H1 (cell line): ENCODE results near the gene PET100. TPM values are rescaled to one million over a fixed set of nuclear protein-coding genes. Genes with fewer than 3 reads are reported as not detected.

ENCODE experiments used
- CTCF ChIA-PET: fragments of 300-600 bp; sonication (Branson Sonifier 250); formaldehyde crosslinking; loops from one replicate; lab custom pipeline; 2021; ENCODE audit not compliant: partially characterized antibody; lab: Charles Lee
- POLR2A ChIA-PET: fragments of 300-600 bp; sonication (Branson Sonifier 250); formaldehyde crosslinking; loops from one replicate; lab custom pipeline; 2021; ENCODE audit warnings: inconsistent platforms; ENCODE audit not compliant: partially characterized antibody; lab: Charles Lee
- DNase-seq, 2 experiments: peaks; one replicate each; pipeline versions ENCODE4 v3.0.0 to v3.0.0-alpha.2; 2010 to 2022; ENCODE audit warnings: low spot score in 2 of 2, low read depth in 1 of 2, mixed read lengths in 1 of 2
- FAIRE-seq: peaks from 2 replicates; lab custom pipeline; 2011; peaks lifted over from hg19 to GRCh38; lab: Jason Lieb, UNC
- H2AFZ ChIP-seq: 2 replicates; pipeline ENCODE4 v1.8.1; 2012; ENCODE audit warnings: low read length, inconsistent platforms
- H2AK5ac ChIP-seq: 2 replicates; pipeline ENCODE4 v1.6.1; 2013; ENCODE audit warnings: low read depth, low read length
- H2BK120ac ChIP-seq: replicated peaks from 2 replicates; pipeline ENCODE3; 2013; ENCODE audit warnings: low read depth, low read length, inconsistent platforms
- H2BK12ac ChIP-seq: 2 replicates; pipeline ENCODE4 v1.6.1; 2013; ENCODE audit warnings: low read depth, low read length
- H2BK15ac ChIP-seq: 2 replicates; pipeline ENCODE4 v1.6.1; 2013; ENCODE audit warnings: low read length
- H2BK20ac ChIP-seq: 2 replicates; pipeline ENCODE4 v1.6.1; 2013; ENCODE audit warnings: low read length
- H2BK5ac ChIP-seq: 2 replicates; pipeline ENCODE4 v1.6.1; 2013; ENCODE audit warnings: low read depth, low read length
- H3K14ac ChIP-seq: 2 replicates; pipeline ENCODE4 v1.6.1; 2013; ENCODE audit warnings: inconsistent platforms; ENCODE audit not compliant: insufficient read length
- H3K18ac ChIP-seq: 2 replicates; pipeline ENCODE4 v1.6.1; 2013; ENCODE audit warnings: low read length; ENCODE audit errors: extremely low read depth
- H3K23ac ChIP-seq: 2 replicates; pipeline ENCODE4 v1.6.1; 2013; ENCODE audit warnings: inconsistent platforms; ENCODE audit not compliant: insufficient read length
- H3K23me2 ChIP-seq: 2 replicates; pipeline ENCODE4 v1.6.1; 2013; ENCODE audit warnings: low read depth, low read length
- H3K27ac ChIP-seq: 2 replicates; pipeline ENCODE4 v1.6.1; 2011; ENCODE audit warnings: low read depth, low read length, inconsistent platforms
- H3K27me3 ChIP-seq, 4 experiments: replicated peaks in 1 of 4; 1 replicate in 1 of 4; 2 replicates in 3 of 4; pipeline versions ENCODE4 v1.6.1 to v1.8.1; 2011 to 2013; ENCODE audit warnings: low read length in 3 of 4, mild to moderate bottlenecking in 3 of 4, inconsistent platforms in 2 of 4, mixed read lengths in 2 of 4, moderate library complexity in 1 of 4; ENCODE audit not compliant: control insufficient read depth in 3 of 4, insufficient read depth in 3 of 4; ENCODE audit errors: extremely low read depth in 1 of 4
- H3K36me3 ChIP-seq, 4 experiments: 2 replicates each; pipeline versions ENCODE4 v1.6.1 to v1.8.1; 2011 to 2013; ENCODE audit warnings: mild to moderate bottlenecking in 4 of 4, low read length in 3 of 4, moderate library complexity in 2 of 4, control low read depth in 1 of 4, inconsistent platforms in 1 of 4; ENCODE audit not compliant: insufficient read depth in 4 of 4, control insufficient read depth in 2 of 4
- H3K4ac ChIP-seq: replicated peaks from 2 replicates; pipeline ENCODE3; 2013; ENCODE audit warnings: low read length, low read depth, mixed read lengths, inconsistent platforms; ENCODE audit not compliant: insufficient read length
- H3K4me1 ChIP-seq, 4 experiments: replicated peaks in 1 of 4; 1 replicate in 1 of 4; 2 replicates in 3 of 4; pipeline versions ENCODE4 v1.6.1 to v1.8.1; 2011 to 2013; ENCODE audit warnings: low read length in 3 of 4, inconsistent platforms in 2 of 4, mixed read lengths in 1 of 4; ENCODE audit not compliant: insufficient read depth in 4 of 4, control insufficient read depth in 3 of 4
- H3K4me2 ChIP-seq, 2 experiments: 2 replicates each; pipeline versions ENCODE4 v1.6.1 to v1.8.1; 2011 to 2013; ENCODE audit warnings: low read depth in 2 of 2, low read length in 2 of 2, control low read depth in 1 of 2, inconsistent platforms in 1 of 2, mild to moderate bottlenecking in 1 of 2; ENCODE audit not compliant: insufficient read depth in 1 of 2
- H3K4me3 ChIP-seq, 4 experiments: fragments of 200-600, 300-600 bp in 1 of 4; sonication (generic), shearing (Covaris generic), sonication (Bioruptor Twin) in 1 of 4; 2 replicates each; pipeline versions ENCODE4 v1.5.1 to v1.8.1; 2011 to 2016; ENCODE audit warnings: low read length in 4 of 4, low read depth in 3 of 4, control low read depth in 2 of 4, inconsistent platforms in 2 of 4, mild to moderate bottlenecking in 2 of 4, mixed read lengths in 1 of 4, moderate library complexity in 1 of 4; ENCODE audit not compliant: insufficient read depth in 2 of 4; ENCODE audit errors: extremely low read depth in 1 of 4
- H3K56ac ChIP-seq: replicated peaks from 2 replicates; pipeline ENCODE3; 2013; ENCODE audit warnings: low read depth, mild to moderate bottlenecking, mixed read lengths, low read length, inconsistent platforms; ENCODE audit not compliant: insufficient read length
- H3K79me1 ChIP-seq: 2 replicates; pipeline ENCODE4 v1.6.1; 2013; ENCODE audit warnings: low read depth, low read length, control low read depth
- H3K79me2 ChIP-seq, 2 experiments: 2 replicates each; pipeline versions ENCODE4 v1.6.1 to v1.8.1; 2012 to 2013; ENCODE audit warnings: low read length in 2 of 2, mild to moderate bottlenecking in 2 of 2, inconsistent platforms in 1 of 2; ENCODE audit not compliant: insufficient read depth in 2 of 2, control insufficient read depth in 1 of 2
- H3K9ac ChIP-seq, 4 experiments: replicated peaks in 1 of 4; 1 replicate in 1 of 4; 2 replicates in 3 of 4; pipeline versions ENCODE4 v1.6.1 to v1.8.1; 2011 to 2013; ENCODE audit warnings: low read depth in 3 of 4, low read length in 3 of 4, control low read depth in 2 of 4, mild to moderate bottlenecking in 2 of 4, moderate library complexity in 2 of 4, inconsistent platforms in 1 of 4; ENCODE audit errors: extremely low read depth in 1 of 4
- H3K9me3 ChIP-seq, 2 experiments: 2 replicates each; pipeline versions ENCODE4 v1.6.1 to v1.8.1; 2012 to 2013; ENCODE audit warnings: mild to moderate bottlenecking in 2 of 2, moderate library complexity in 2 of 2, control low read depth in 1 of 2, inconsistent platforms in 1 of 2, low read depth in 1 of 2, low read length in 1 of 2, mixed read lengths in 1 of 2; ENCODE audit not compliant: insufficient read depth in 2 of 2
- H4K20me1 ChIP-seq, 2 experiments: replicated peaks in 1 of 2; 2 replicates each; pipeline versions ENCODE3 to v1.8.1; 2011 to 2013; ENCODE audit warnings: inconsistent platforms in 2 of 2, low read length in 2 of 2, mild to moderate bottlenecking in 1 of 2; ENCODE audit not compliant: insufficient read depth in 2 of 2, control insufficient read depth in 1 of 2
- H4K5ac ChIP-seq: 2 replicates; pipeline ENCODE4 v1.6.1; 2013; ENCODE audit warnings: low read length, low read depth, mixed read lengths, inconsistent platforms; ENCODE audit not compliant: insufficient read length
- H4K8ac ChIP-seq: 2 replicates; pipeline ENCODE4 v1.8.0; 2013; ENCODE audit warnings: mild to moderate bottlenecking, moderate library complexity, low read length, inconsistent platforms; ENCODE audit not compliant: insufficient read depth; ENCODE audit errors: extremely low read depth
- H4K91ac ChIP-seq: replicated peaks from 2 replicates; pipeline ENCODE3; 2013; ENCODE audit warnings: low read length, mixed read lengths, inconsistent platforms; ENCODE audit not compliant: insufficient read length
- CHD1 ChIP-seq: IDR thresholded peaks from 2 replicates; pipeline ENCODE4 v1.6.1; 2012; ENCODE audit warnings: low read depth, low read length, improper control_type of control experiment
- CREB1 ChIP-seq: IDR thresholded peaks from 2 replicates; pipeline ENCODE4 v1.6.1; 2012; ENCODE audit warnings: inconsistent platforms
- EZH2 ChIP-seq: fragments of 200-600 bp; sonication (generic); IDR thresholded peaks from 2 replicates; pipeline ENCODE4 v1.7.1; 2012; ENCODE audit warnings: low read depth, mild to moderate bottlenecking, moderate library complexity, low read length, inconsistent platforms; ENCODE audit not compliant: severe bottlenecking
- HDAC2 ChIP-seq, 2 experiments: fragments of 300-600 bp in 1 of 2; sonication (generic) in 1 of 2; IDR thresholded peaks; 2 replicates each; pipeline ENCODE4 v1.6.1; 2011 to 2012; ENCODE audit warnings: low read depth in 2 of 2, low read length in 2 of 2, mild to moderate bottlenecking in 2 of 2, moderate library complexity in 2 of 2, borderline replicate concordance in 1 of 2, inconsistent platforms in 1 of 2
- KDM4A ChIP-seq: IDR thresholded peaks from one replicate; pipeline ENCODE4 v1.7.1; 2012; ENCODE audit warnings: low read depth, mild to moderate bottlenecking, moderate library complexity, low read length, inconsistent platforms; ENCODE audit not compliant: severe bottlenecking
- KDM5A ChIP-seq: fragments of 200-600 bp; IDR thresholded peaks from 2 replicates; pipeline ENCODE4 v1.7.1; 2012; ENCODE audit warnings: mild to moderate bottlenecking, low read length, inconsistent platforms, mixed read lengths
- NRF1 ChIP-seq: IDR thresholded peaks from 2 replicates; pipeline ENCODE4 v1.6.1; 2011; ENCODE audit warnings: mild to moderate bottlenecking, low read depth, low read length, improper control_type of control experiment
- SIN3A ChIP-seq, 2 experiments: IDR thresholded peaks in 1 of 2; conservative IDR thresholded peaks in 1 of 2; 2 replicates each; pipeline ENCODE4 v1.6.1; 2011 to 2012; ENCODE audit warnings: low read length in 2 of 2, improper control_type of control experiment in 1 of 2, low read depth in 1 of 2, mild to moderate bottlenecking in 1 of 2
- USF2 ChIP-seq: IDR thresholded peaks from 2 replicates; pipeline ENCODE4 v1.6.1; 2011; ENCODE audit warnings: low read length, improper control_type of control experiment
- WGBS, 2 experiments: shearing (Covaris generic) in 1 of 2; methylation state at CpG; one replicate each; pipeline versions ENCODE4 v1.1.6 to v1.1.7; 2013 to 2015; ENCODE audit warnings: low lambda C conversion rate in 2 of 2, mixed read lengths in 2 of 2, inconsistent platforms in 1 of 2, low coverage in 1 of 2, missing lambda C conversion rate in 1 of 2; ENCODE audit not compliant: insufficient replicate concordance in 2 of 2, insufficient coverage in 1 of 2, insufficient read length in 1 of 2; ENCODE audit errors: extremely low coverage in 1 of 2, missing lambda C conversion rate in 1 of 2; 5-methylcytosine and 5-hydroxymethylcytosine counted together
- polyA plus RNA-seq, 7 experiments: library from polyadenylated mRNA; depleted of rRNA in 3 of 7; stranded (reverse) in 5 of 7; unstranded in 2 of 7; fragments of >200 nt in 5 of 7; fragments of 200-250 nt in 2 of 7; gene quantifications; 1 replicate in 5 of 7; 2 replicates in 1 of 7; 4 replicates in 1 of 7; pipeline versions ENCODE4 v1.2.1 to v1.2.3, GENCODE V29; 2011 to 2013; ENCODE audit warnings: missing spikeins in 2 of 7, mixed read lengths in 2 of 7
- total RNA-seq: library from RNA; stranded (reverse); fragmentation: NEBNext Ultra II Directional; extraction: Animal tissue kit (Norgen Biotek cat#: 25700); gene quantifications from 2 replicates; pipeline ENCODE4 v1.2.1, GENCODE V29; 2021

Gene PET100
- total and polyA plus RNA-seq, 2 of the 8 experiments (the other 6 are each of a cell fraction or from before 2014, with no cell fraction given) = 80.8 to 105 TPM

GRCh38 chr19:7636691-7637373 lies 7.2 kb downstream of the PET100 start, which contains the start of gene STXBP2:
Gene STXBP2, plus strand, starts transcription at chr19:7637110. Its CDS starts 40 bp downstream, at chr19:7637150.
- H3K56ac ChIP-seq = no peak within 1 kb of the TSS
- H3K36me3 ChIP-seq = peaks cover 0 to 6% (median 0%) of the 10 kb centered on the region in 4 experiments; a peak in 3 of 8 replicates
- peak within 1 kb of the TSS; percentile 34 to 85 for H3K4me2 ChIP-seq
- peak within 1 kb of the TSS; percentile 78; the same call in 1 of the 2 replicates for H2BK12ac ChIP-seq
- 41% methylated on average over 16 of the region's 61 CpGs; no CpG with 5 or more reads in 1 of the 2 experiments for WGBS, 2 experiments
- FAIRE-seq (no peak), DNase-seq (peak; percentile 64 to 97)
- no peaks in the 10 kb centered on the region; a peak in 1 of 4 replicates for H3K9me3 ChIP-seq
- no peak within 1 kb of the TSS for H2BK20ac ChIP-seq
- H3K14ac ChIP-seq = no peak within 1 kb of the TSS
- H3K23ac ChIP-seq = no peak within 1 kb of the TSS
- H2BK15ac ChIP-seq = peak within 1 kb of the TSS; percentile 98; the same call in 1 of the 2 replicates
- no peak within 1 kb of the TSS for H2BK120ac ChIP-seq
- no peak within 1 kb of the TSS; the same call in 1 of the 2 replicates for H3K18ac ChIP-seq
- no peak within 1 kb of the TSS for H4K5ac ChIP-seq
- no peak within 1 kb of the TSS for H2BK5ac ChIP-seq
- peak within 1 kb of the TSS; percentile 69 for H3K4ac ChIP-seq
- no peak within 1 kb of the TSS for H4K91ac ChIP-seq
- peaks cover 0 to 6% (median under 1%) of the 10 kb centered on the region in 4 experiments; a peak in 3 of 7 replicates for H3K4me1 ChIP-seq
- ChIA-PET CTCF (interaction anchor here (1.3 to 1.8 kb wide), 5 partner anchors 13 to 69 kb away, joined by 3 to 10 read pairs (median 7); no protein-coding TSS in a partner anchor), POLR2A (interaction anchor here (0.8 to 5.7 kb wide), 5 partner anchors 11 to 114 kb away, joined by 3 to 34 read pairs (median 5); partner anchors contain the start of genes CAMSAP3 and MCOLN1)
- peaks cover 0 to 3% of the 10 kb centered on the region in 2 experiments; a peak in 1 of 4 replicates for H3K79me2 ChIP-seq
- peak within 1 kb of the TSS; percentile 67 to 88 (median 68) for H3K4me3 ChIP-seq
- H3K23me2 ChIP-seq = peaks cover 5% of the 10 kb centered on the region; the same call in 1 of the 2 replicates
- H3K9ac ChIP-seq = peak within 1 kb of the TSS; percentile 54 to 63 (median 56); a peak in 6 of 7 replicates
- H2AK5ac ChIP-seq = peak within 1 kb of the TSS; percentile 34; the same call in 1 of the 2 replicates
- H3K27ac ChIP-seq = 0 out of 2 replicates have a peak within 1 kb of the TSS, but pooled peaks have one; percentile 23
- peak within 1 kb of the TSS; percentile 96 for H4K8ac ChIP-seq
- peaks cover 3 to 17% of the 10 kb centered on the region in 2 experiments for H4K20me1 ChIP-seq
- peaks cover 3 to 19% (median 16%) of the 10 kb centered on the region in 4 experiments for H3K27me3 ChIP-seq
- no peak within 1 kb of the TSS for H2AFZ ChIP-seq
- no peaks in the 10 kb centered on the region; the same call in 1 of the 2 replicates for H3K79me1 ChIP-seq
- TF ChIP-seq EZH2 (no peak), USF2 (peak; percentile 39; the same call in 1 of the 2 replicates), SIN3A (conservative IDR thresholded peaks at IDR 0.05 in 1 of 2, IDR thresholded peaks at IDR 0.05 in 1 of 2; ENCODE audit: low read depth in 1 of 2, low read length in 2 of 2) (peak in 1 of 2 experiments; percentile 8; a peak in 1 of 4 replicates), KDM4A (peak; percentile 32), KDM5A (no peak), CHD1 (no peak), NRF1 (peak; percentile 6; the same call in 1 of the 2 replicates), CREB1 (peak; percentile 81), HDAC2 (IDR thresholded peaks at IDR 0.05; ENCODE audit: borderline replicate concordance in 1 of 2, low read depth in 2 of 2, low read length in 2 of 2) (no peak)
